GM19372 (cell line): ENCODE results near the gene IFNGR2.
"Not testable (repeated sequence)": the region's sequence is repeated elsewhere in the genome, so short reads cannot be mapped to it uniquely, and the experiment has no call there.

Experiments
- ATAC-seq: cut with Tn5 transposase; IDR thresholded peaks from one replicate; pipeline ENCODE4 v1.9.1; 2021; ENCODE audit warnings: mild to moderate bottlenecking, low read depth, moderate library complexity; ENCODE audit not compliant: unreplicated experiment

The IFNGR2 gene

GRCh38 chr21:33403128-33403785 is at the start of gene IFNGR2:
Gene IFNGR2 (plus strand): TSS chr21:33403413. CDS start chr21:33403544, 131 bp downstream.
- no peak for ATAC-seq

GRCh38 chr21:33355355-33355754 is 47.9 kb upstream of the IFNGR2 start:
- ATAC-seq, result no peak

GRCh38 chr21:33355996-33356395 is 47.2 kb upstream of the IFNGR2 start:
- no peak for ATAC-seq

DNA sequence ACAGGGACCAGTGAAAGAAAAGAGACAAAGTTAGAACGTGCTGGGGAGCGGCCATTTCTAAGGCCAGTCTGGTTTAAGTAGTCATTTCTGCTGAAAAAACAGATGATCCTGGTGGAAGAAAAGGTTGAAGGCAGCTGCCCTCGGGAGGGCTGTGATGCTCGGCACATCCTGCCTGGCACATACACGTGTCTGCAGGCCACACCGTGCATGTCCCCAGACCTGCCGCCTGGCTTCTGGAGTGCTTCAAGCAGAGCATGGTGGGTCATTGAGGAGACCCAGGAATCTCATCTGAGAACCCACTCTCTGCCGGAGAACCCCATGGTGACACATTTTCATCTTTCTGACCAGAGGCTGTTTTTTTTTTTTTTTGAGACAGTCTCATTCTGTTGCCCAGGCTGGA is 46.0 kb upstream of the IFNGR2 start:
- no peak for ATAC-seq

DNA sequence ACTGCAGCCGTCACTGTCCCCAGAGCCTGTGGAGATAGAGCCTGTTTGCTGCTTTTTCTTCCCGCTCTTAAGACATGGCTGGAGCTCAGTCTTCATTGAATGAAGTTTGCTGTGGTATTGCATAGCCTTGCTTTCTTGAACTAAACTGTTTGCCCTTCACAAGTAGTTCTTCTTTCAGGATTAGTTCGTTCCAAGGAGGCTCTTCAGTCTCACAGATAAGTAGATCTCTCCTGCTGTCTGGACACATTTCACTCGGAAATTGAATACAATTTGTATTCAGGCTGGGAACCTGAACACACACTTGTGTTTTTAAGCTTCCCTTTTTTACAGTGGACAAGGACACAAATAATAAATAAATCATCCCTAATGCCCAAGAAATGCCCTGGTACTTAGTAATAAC is 43.8 kb upstream of the IFNGR2 start:
- ATAC-seq, result no peak

DNA sequence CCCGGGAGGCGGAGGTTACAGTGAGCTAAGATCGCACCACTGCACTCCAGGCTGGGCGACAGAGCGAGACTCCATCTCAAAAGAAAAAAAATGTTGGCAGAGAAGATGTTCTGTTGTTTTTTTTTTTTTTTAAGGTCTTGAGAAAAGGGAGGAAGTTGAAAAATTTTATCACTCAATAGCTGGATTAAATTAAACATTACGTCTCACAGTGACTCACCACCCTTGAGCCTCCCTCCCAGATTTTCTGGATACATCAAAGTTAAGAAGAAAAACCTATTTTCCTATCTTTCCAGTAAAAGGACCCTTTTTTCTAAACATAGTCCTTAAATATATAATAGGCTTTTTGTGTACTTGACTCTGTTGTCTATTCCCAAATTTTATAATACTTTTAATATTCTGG is 42.9 kb upstream of the IFNGR2 start:
- ATAC-seq, result no peak

- peak; percentile 78 for ATAC-seq
Measured at GRCh38 chr21:33360881-33361602, 42.2 kb upstream of the IFNGR2 start.

- ATAC-seq, result no peak
Measured at GRCh38 chr21:33362044-33362555, 41.1 kb upstream of the IFNGR2 start.

DNA sequence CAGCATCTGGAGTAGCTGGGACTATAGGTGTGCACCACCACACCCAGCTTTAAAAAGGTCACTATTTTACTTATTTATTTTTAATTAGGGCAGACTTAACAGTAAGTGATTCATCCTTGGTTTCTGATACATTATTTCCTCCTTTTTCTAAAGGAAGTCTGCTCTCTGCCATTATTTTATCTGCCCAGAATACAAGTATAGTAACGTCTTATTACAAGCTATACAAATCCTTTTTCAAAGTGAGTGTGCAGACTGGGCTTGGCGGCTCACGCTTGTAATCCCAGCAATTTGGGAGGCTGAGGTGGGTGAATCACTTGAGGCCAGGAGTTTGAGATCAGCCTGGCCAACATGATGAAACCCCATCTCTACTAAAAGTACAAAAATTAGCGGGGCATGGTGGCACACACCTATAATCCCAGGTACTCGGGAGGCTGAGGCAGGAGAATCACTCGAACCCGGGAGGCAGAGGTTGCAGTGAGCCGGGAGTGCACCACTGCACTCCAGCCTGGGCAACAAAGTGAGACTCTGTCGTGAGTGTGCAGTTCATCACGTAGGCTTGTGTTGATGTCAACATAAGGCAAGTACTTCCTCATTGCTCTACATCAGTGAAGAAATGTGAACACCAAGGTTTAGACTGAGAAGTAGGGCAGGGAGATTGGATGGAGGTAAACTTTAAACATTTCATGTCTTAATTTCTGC is 39.2 kb upstream of the IFNGR2 start:
- not testable (repeated sequence) for ATAC-seq

DNA sequence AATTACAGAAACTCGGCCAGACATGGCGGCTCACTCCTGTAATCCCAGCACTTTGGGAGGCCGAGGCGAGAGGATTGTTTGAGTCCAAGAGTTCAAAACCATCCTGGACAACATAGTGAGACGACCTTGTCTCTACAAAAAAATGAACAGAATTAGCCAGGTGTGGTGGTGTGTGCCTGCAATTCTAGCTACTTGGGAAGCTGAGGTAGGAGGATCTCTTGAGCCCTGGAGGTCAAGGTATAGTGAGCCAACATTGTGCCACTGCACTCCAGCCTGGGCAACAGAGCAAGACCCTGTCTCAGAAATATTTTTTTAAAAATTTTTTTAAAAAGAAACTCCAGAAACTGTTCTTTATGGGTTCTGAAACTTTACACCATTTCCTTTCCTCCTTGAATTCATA is 38.4 kb upstream of the IFNGR2 start:
- ATAC-seq, result no peak

GRCh38 chr21:33367309-33367973 is 35.8 kb upstream of the IFNGR2 start:
- ATAC-seq, result no peak

GRCh38 chr21:33368124-33368523 is 35.1 kb upstream of the IFNGR2 start:
- no peak for ATAC-seq

GRCh38 chr21:33368576-33368975 is 34.6 kb upstream of the IFNGR2 start:
- ATAC-seq, result no peak

DNA sequence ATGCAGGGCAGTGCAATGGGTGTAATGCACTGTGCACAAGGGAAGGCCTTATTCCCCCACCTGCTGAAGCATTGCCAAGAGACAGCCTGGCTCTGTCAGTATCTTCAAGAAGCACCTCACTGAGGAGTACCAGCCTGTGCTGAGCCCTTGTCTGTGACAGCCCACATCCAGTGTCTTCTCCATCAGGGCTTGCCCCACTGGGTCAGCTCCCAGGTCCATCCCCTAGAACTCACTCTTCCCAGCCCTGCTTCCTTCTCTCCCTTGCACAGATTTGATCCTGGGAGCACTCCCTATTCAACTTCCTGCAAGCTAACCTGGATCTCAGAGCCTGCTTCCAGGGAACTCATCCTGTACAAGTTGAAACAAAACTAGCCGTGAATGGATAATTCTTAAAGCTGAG is 33.6 kb upstream of the IFNGR2 start:
- no peak for ATAC-seq

DNA sequence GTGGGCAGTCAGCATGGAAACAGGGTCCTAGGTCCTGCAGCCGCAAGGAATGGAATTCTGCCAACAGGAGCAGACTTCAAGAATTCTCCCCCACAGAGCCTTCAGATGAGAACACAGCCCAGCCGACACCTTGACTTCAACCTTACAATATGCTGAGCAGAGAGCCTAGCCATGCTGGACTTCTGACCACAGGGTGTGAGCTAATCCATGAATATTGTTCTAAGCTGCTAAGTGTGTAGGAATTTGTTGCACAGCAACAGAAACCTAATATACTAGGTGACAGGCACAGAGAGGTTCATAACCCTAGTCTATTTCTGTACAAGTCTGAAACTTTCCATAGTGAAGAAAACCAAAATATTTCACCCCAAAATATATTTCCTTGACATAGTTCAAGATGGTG is 32.9 kb upstream of the IFNGR2 start:
- no peak for ATAC-seq

DNA sequence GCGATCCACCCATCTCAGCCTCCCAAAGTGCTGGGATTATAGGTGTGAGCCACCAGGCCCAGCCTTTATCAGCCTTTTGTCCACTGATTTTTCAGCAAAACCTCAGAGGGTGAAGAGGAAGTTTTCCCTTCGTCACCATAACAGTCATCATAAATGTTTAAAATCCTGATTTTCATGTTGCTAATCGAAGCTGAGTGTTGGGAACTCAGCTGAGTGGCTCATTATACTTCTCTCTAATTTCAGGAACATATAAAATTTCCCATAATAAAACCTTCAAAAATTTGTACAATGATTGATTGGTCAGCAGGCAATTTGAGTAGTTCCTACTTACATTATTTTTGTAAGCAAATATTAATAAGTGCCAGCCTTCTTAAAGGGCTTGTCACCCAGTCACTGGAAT is 31.8 kb upstream of the IFNGR2 start:
- no peak for ATAC-seq

DNA sequence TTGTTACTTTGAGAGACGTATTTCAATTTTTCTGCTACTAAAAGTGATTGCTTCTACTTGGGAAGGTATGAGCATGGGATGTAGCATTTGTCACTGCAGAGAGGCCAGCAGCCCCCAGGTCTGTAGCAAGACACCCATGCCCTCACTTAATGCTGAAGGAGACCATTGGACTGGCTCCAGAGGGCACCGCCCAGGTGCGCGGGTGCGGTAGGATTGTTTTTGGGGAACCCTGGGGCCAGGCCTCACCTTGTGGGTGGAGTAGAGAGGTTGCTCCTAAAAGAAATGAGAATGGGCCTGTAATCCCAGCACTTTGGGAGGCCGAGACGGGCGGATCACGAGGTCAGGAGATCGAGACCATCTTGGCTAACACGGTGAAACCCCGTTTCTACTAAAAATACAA is 30.6 kb upstream of the IFNGR2 start:
- ATAC-seq, result no peak

- ATAC-seq, result no peak
Measured at GRCh38 chr21:33373451-33373850, 29.8 kb upstream of the IFNGR2 start.

- ATAC-seq, result no peak
Measured at GRCh38 chr21:33374080-33374449, 29.1 kb upstream of the IFNGR2 start.

DNA sequence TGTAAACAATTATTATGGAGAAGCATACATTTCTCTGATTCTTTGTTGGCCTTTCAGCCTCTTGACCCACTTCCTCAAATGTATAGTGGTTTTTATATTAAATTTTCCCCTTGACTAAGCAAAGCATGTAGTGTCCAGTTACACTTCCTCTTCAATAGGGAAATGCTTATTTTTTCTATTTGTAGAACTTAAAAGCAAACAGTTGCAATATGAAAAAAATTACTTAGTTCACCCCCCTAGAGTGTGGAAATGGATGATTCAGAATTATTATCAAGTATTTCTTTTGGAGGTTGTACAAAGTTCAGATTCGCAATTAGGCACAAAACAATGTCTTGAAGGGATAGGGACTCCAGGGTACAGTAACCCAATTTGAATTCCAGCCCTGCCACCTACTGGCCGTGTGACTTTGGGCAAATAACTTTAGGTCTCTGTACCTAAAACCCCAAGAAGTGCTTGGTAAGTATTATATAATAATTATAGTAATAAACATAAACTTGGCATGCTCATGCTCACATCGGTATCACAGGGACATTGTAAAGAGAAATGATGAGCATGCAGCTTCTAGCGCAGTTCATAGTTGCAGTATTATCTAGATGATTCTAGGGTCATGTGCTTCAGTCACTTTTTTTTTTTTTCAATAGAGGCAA is 28.6 kb upstream of the IFNGR2 start:
- no peak for ATAC-seq
